Dendritic cell treated with granulocyte-macrophage colony-stimulating factor and Interleukin-4, amounts not matched to agents 40 ng/mL and 50 ng/mL, for 4 days (primary cell): ENCODE data around the gene SLC1A5.

Experiments
- H3K27ac Mint-ChIP-seq: one replicate; pipeline ENCODE4 v1.8.0; 2022; ENCODE audit warnings: mild to moderate bottlenecking, mixed read lengths
- H3K27me3 Mint-ChIP-seq: one replicate; pipeline ENCODE4 v1.8.0; 2022; ENCODE audit warnings: mild to moderate bottlenecking, mixed read lengths
- H3K36me3 Mint-ChIP-seq: one replicate; pipeline ENCODE4 v1.8.0; 2022; ENCODE audit warnings: low read depth, mixed read lengths
- H3K4me1 Mint-ChIP-seq: one replicate; pipeline ENCODE4 v1.8.0; 2022; ENCODE audit warnings: low read depth, mixed read lengths
- H3K4me3 Mint-ChIP-seq: one replicate; pipeline ENCODE4 v1.8.0; 2022; ENCODE audit warnings: mild to moderate bottlenecking, moderate library complexity, mixed read lengths
- H3K9me3 Mint-ChIP-seq: one replicate; pipeline ENCODE4 v1.8.0; 2022; ENCODE audit warnings: mixed read lengths
- intact Hi-C: fragments of 100-400 bp; cut with micrococcal nuclease; formaldehyde crosslinking; loops from one replicate; pipeline ENCODE4 v1.15.0; 2022

Gene SLC1A5

GRCh38 chr19:46733690-46734292 is 54.6 kb downstream of the SLC1A5 start:
- Mint-ChIP-seq H3K27ac (peak overlapping the region; percentile 91), H3K4me1 (peaks cover 87% of the 10 kb centered on the region), H3K4me3 (peak overlapping the region; percentile 68), H3K9me3 (no peaks in the 10 kb centered on the region), H3K27me3 (no peaks in the 10 kb centered on the region), H3K36me3 (peaks cover 82% of the 10 kb centered on the region)
- intact Hi-C loops: no loop called here

GRCh38 chr19:46732966-46733689 is 55.3 kb downstream of the SLC1A5 start:
- Mint-ChIP-seq H3K27ac (peak overlapping the region; percentile 91), H3K4me1 (peaks cover 85% of the 10 kb centered on the region), H3K27me3 (no peaks in the 10 kb centered on the region), H3K4me3 (peak overlapping the region; percentile 68), H3K36me3 (peaks cover 82% of the 10 kb centered on the region), H3K9me3 (no peaks in the 10 kb centered on the region)
- intact Hi-C loops: no loop called here

GRCh38 chr19:46732172-46732938 is 56.0 kb downstream of the SLC1A5 start:
- Mint-ChIP-seq H3K27ac (peak overlapping the region; percentile 91), H3K27me3 (no peaks in the 10 kb centered on the region), H3K4me1 (peaks cover 78% of the 10 kb centered on the region), H3K9me3 (no peaks in the 10 kb centered on the region), H3K4me3 (peak overlapping the region; percentile 68), H3K36me3 (peaks cover 82% of the 10 kb centered on the region)
- intact Hi-C loops: no loop called here

DNA sequence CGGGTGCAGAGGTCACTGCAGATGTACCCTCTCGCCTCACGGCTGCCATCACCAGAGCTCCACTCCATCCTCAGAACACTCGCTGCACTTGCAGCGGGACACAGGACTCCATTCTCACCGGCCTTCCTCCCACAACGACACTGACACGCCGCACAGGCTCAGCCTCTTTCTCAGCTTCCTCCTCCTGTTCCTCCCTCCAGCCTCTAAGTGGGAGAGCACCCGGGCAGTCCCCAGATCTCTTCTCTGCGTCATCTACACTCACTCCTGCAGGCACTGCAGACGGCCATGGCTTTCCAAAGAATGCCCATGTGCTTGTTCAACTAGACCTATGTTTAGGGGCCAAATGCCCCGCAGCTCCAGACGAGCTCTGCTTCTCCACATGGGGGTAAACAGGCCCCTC is 56.8 kb downstream of the SLC1A5 start:
- H3K9me3 Mint-ChIP-seq: no peaks in the 10 kb centered on the region
- H3K27ac Mint-ChIP-seq: peak overlapping the region; percentile 91
- peaks cover 82% of the 10 kb centered on the region for H3K36me3 Mint-ChIP-seq
- H3K4me1 Mint-ChIP-seq: peaks cover 76% of the 10 kb centered on the region
- intact Hi-C loops: no loop called here
- peak overlapping the region; percentile 65 for H3K4me3 Mint-ChIP-seq
- H3K27me3 Mint-ChIP-seq: no peaks in the 10 kb centered on the region

DNA sequence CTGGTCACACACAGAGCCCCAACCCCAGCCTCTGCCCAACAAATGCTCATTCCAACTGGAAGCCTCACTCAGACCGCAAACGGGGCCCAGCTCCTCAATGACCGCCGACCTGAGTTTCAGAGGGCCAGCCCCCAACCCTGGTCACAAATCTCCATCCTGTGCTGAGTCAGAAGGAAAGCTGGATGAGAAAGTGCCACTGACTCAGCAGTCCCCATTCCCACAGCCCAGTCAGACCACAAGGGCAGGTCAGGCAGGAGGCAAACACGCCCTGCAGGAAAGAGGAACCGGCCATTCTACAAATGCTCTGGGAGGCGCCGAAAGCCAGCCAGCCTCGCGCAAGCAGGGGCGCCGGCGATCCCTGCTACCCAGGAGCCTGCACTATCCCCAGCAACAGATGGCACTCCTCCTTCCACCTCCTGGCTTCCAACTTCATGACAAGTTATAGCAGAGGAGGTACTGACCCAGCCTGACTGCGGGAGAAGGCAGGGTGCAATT is 57.3 kb downstream of the SLC1A5 start:
- H3K36me3 Mint-ChIP-seq: peaks cover 83% of the 10 kb centered on the region
- intact Hi-C loops: no loop called here
- H3K27ac Mint-ChIP-seq: peak overlapping the region; percentile 91
- peak overlapping the region; percentile 65 for H3K4me3 Mint-ChIP-seq
- H3K9me3 Mint-ChIP-seq: no peaks in the 10 kb centered on the region
- no peaks in the 10 kb centered on the region for H3K27me3 Mint-ChIP-seq
- H3K4me1 Mint-ChIP-seq: peaks cover 74% of the 10 kb centered on the region

DNA sequence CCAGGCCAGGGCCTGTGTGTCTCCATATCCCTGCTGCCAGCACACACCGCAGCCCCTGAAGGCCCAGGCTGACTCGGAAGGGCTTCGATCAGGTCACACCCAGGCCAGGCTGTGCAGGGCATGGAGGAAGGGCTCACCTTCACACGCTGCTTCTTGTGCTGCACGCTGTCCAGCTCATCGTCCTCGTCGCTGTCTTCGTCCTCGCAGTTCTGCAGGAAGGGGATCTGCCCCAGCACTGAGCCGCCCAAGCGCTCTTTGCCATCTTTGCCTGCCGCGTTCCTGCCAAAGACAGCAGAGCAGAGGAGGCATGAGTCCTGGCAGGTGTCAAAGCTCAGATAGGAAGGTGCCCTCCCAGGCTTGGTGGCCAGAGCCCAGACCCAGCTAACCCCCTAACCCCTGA is 57.8 kb downstream of the SLC1A5 start:
- H3K9me3 Mint-ChIP-seq: no peaks in the 10 kb centered on the region
- intact Hi-C loops: no loop called here
- peaks cover 83% of the 10 kb centered on the region for H3K36me3 Mint-ChIP-seq
- peaks cover 74% of the 10 kb centered on the region for H3K4me1 Mint-ChIP-seq
- H3K27ac Mint-ChIP-seq: peak overlapping the region; percentile 91
- H3K4me3 Mint-ChIP-seq: peak overlapping the region; percentile 65
- no peaks in the 10 kb centered on the region for H3K27me3 Mint-ChIP-seq

GRCh38 chr19:46730187-46730586 is 58.2 kb downstream of the SLC1A5 start:
- H3K9me3 Mint-ChIP-seq: no peaks in the 10 kb centered on the region
- intact Hi-C loops: no loop called here
- H3K27me3 Mint-ChIP-seq: no peaks in the 10 kb centered on the region
- H3K27ac Mint-ChIP-seq: no peak overlapping the region
- H3K36me3 Mint-ChIP-seq: peaks cover 83% of the 10 kb centered on the region
- peaks cover 71% of the 10 kb centered on the region for H3K4me1 Mint-ChIP-seq
- H3K4me3 Mint-ChIP-seq: no peak overlapping the region

DNA sequence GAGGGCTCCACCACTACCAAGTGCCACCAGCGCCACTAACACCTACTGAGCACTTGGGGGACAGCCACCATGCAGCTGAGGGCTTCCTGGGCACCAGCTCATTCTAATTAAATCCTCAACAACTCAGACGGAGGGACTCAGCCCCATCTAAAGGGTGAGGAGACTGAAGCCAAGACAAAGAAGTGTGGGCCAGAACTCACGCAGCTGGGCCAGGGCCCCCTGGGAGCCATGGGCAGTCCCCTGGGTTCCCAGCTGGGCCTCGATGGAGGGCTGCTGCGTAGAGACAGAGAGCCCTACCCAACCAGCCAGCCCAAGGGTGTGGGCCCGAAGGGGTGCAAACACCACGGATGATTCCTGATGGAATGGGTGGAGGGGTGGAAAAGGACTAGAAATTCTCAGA is 58.7 kb downstream of the SLC1A5 start:
- Mint-ChIP-seq H3K27me3 (no peaks in the 10 kb centered on the region), H3K4me3 (no peak overlapping the region), H3K4me1 (peaks cover 69% of the 10 kb centered on the region), H3K36me3 (peaks cover 87% of the 10 kb centered on the region), H3K9me3 (no peaks in the 10 kb centered on the region), H3K27ac (no peak overlapping the region)
- intact Hi-C loops: no loop called here

DNA sequence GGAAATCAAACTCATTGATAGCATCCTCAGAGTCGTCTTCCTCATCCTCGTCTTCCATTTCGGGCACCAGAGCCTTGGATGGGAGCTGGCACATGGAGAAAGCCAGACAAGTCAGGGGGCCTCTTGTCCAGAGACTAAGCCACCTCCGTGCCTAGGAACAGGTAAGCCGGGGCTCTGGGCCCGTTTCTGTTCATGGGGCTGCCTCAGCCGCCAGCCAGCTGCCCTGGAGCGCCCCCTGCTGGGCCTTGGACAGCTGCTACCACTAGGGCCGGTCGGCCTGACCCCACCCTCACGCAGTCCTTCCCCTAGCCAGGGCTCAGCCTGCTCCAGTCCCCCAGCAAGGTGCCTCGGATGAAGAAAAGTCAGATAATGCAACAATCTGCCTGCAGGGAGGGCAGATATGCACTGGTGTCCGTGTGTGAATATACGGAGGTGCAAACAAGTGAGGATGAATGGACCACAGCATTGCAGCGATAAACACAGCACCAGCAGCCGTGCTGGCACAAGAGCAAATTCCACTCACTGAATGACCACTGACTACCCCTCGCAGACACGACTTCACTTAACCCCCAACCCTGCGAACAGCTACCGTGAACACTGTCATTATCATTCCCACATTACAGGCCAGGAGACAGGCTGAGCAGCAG is 59.6 kb downstream of the SLC1A5 start:
- H3K9me3 Mint-ChIP-seq: no peaks in the 10 kb centered on the region
- intact Hi-C loops: loop anchor here (1.0 kb wide), 1 partner anchor 25 kb away; no protein-coding TSS in a partner anchor
- H3K36me3 Mint-ChIP-seq: peaks cover 96% of the 10 kb centered on the region
- no peaks in the 10 kb centered on the region for H3K27me3 Mint-ChIP-seq
- no peak overlapping the region for H3K4me3 Mint-ChIP-seq
- H3K4me1 Mint-ChIP-seq: peaks cover 66% of the 10 kb centered on the region
- H3K27ac Mint-ChIP-seq: no peak overlapping the region

DNA sequence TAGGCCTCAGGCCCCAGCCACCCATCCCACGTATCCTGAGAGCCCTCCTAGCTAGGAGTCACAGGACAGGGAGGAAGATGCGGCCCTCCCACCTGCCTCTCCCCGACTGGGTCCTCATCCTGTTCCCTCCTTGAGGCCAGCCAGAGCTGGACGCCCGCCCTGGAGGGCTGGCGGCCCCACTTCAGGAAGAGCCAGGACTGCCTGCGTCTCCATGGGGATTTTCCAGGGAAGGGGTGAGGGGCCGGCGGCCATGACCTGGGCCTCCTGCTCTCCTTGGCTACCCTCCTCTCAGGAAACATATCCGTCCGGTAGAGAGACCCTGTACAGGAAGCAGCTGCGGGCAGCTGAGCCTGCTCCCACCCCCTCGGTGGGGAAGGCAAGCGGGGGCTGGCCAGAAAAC is 60.2 kb downstream of the SLC1A5 start:
- Mint-ChIP-seq H3K27me3 (no peaks in the 10 kb centered on the region), H3K27ac (no peak overlapping the region), H3K4me3 (no peak overlapping the region), H3K9me3 (no peaks in the 10 kb centered on the region), H3K4me1 (peaks cover 66% of the 10 kb centered on the region), H3K36me3 (peaks cover 100% of the 10 kb centered on the region)
- intact Hi-C loops: loop anchor here (1.0 kb wide), 1 partner anchor 24 kb away; no protein-coding TSS in a partner anchor

- Mint-ChIP-seq H3K4me3 (no peak overlapping the region), H3K27me3 (no peaks in the 10 kb centered on the region), H3K36me3 (peaks cover 100% of the 10 kb centered on the region), H3K4me1 (peaks cover 66% of the 10 kb centered on the region), H3K27ac (no peak overlapping the region), H3K9me3 (no peaks in the 10 kb centered on the region)
- intact Hi-C loops: loop anchor here (1.0 kb wide), 1 partner anchor 23 kb away; no protein-coding TSS in a partner anchor
Observed at GRCh38 chr19:46727757-46728156, 60.6 kb downstream of the SLC1A5 start.

DNA sequence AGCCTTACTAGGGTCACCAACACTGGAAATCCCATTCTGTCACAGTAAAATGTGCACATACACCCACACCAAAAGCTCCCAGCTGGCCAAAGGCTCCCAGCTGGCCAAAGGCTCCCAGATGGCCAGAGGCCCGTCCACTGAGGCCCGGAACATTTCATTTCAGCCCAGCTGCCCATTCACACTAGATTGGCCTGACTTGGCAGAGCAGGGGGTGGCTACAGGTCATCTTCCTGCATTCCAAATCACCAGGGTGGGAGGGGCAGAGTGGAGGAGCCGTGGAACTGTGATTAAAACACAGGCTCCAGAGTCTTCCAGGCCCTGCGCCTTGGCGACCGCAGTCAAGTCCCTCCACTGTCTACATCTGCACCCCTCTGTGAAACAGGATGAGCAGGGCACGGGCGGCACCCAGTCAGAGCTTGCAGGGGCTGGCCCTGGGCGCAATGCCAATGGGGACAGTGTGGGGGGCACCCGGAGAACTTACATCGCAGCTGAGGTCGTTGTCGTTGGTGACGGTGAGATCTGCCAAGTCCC is 61.4 kb downstream of the SLC1A5 start:
- intact Hi-C loops: no loop called here
- H3K9me3 Mint-ChIP-seq: no peaks in the 10 kb centered on the region
- no peak overlapping the region for H3K27ac Mint-ChIP-seq
- no peaks in the 10 kb centered on the region for H3K27me3 Mint-ChIP-seq
- H3K4me1 Mint-ChIP-seq: peaks cover 66% of the 10 kb centered on the region
- H3K36me3 Mint-ChIP-seq: peaks cover 100% of the 10 kb centered on the region
- no peak overlapping the region for H3K4me3 Mint-ChIP-seq

- H3K4me3 Mint-ChIP-seq: no peak overlapping the region
- intact Hi-C loops: no loop called here
- H3K9me3 Mint-ChIP-seq: no peaks in the 10 kb centered on the region
- peaks cover 100% of the 10 kb centered on the region for H3K36me3 Mint-ChIP-seq
- H3K4me1 Mint-ChIP-seq: peaks cover 63% of the 10 kb centered on the region
- no peak overlapping the region for H3K27ac Mint-ChIP-seq
- no peaks in the 10 kb centered on the region for H3K27me3 Mint-ChIP-seq
Observed at GRCh38 chr19:46726551-46726950, 61.8 kb downstream of the SLC1A5 start.
